Stimulated activated CD8-positive, alpha-beta memory T cell treated with anti-CD3 and anti-CD28 coated beads, Interleukin-7, amount 100 ng/mL, for 24 hours (primary cell): ENCODE results near the gene CWC27.
"Not testable (repeated sequence)": the region's sequence is repeated elsewhere in the genome, so short reads cannot be mapped to it uniquely, and the experiment has no call there.

Experiments used
- DNase-seq: peaks from one replicate; pipeline ENCODE4 v3.0.0-alpha.2; 2020; ENCODE audit warnings: low read depth

Gene CWC27

DNA sequence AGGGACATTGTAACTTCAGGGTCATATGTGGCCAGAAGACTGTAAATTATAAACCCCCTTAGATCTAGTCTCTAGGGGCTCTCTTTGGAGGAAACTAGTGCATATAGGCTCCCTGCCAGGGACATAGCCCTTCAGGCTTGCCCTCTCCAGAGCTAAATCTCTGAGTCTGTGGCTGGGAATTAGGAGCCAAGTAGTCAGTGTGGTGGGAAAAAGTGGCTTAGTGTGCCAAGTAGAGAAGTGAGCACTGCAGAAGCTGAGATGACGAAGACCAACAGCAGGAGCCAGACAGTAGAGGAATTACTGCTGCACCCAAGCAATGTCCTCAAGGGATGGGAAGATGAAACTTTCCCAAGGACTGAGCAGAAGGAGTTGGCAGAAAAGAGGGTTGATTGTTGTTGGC lies 71.2 kb downstream of the CWC27 start:
- no peak for DNase-seq

DNA sequence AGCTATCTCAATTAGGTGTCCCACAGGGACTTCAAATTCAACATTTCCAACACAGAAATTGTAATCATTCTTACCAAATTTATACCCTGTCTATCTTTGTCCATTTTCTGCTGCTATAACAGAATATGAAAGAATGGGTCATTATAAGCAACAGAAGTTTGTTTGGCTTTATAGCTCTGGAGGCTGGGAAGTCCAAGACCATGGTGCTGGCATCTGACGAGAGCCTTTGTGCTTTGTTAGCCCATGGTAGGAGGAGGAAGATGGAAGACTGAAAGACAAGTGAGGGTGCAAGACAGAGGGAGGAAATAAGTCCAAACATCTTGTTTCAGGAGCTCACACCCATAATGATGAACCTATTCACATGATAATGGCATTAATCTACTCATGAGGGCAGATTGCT lies 72.2 kb downstream of the CWC27 start:
- DNase-seq, result no peak

- DNase-seq, result no peak
Observed at GRCh38 chr5:64853777-64854176, 85.0 kb downstream of the CWC27 start.

- DNase-seq, result no peak
Observed at GRCh38 chr5:64854855-64855254, 86.1 kb downstream of the CWC27 start.

DNA sequence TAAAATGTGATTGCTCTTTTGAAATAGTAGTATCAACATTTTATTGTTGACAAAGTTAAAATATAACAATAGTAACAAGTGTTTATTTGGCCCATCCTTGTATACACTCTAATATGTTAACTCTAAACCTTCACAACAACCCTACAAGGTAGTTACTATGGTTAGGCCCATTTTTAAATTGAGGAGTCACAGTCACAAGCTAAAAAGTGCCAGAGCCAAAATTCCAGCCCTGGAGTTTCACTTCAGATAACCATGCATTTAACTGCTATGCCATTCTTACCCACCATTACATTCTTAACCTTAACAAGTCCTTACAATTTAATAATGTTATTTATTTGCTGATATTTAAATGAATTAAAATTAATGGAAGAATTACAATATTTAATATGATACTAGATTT lies 91.2 kb downstream of the CWC27 start:
- DNase-seq, result no peak

GRCh38 chr5:64861281-64861680 lies 92.6 kb downstream of the CWC27 start:
- no peak for DNase-seq

DNA sequence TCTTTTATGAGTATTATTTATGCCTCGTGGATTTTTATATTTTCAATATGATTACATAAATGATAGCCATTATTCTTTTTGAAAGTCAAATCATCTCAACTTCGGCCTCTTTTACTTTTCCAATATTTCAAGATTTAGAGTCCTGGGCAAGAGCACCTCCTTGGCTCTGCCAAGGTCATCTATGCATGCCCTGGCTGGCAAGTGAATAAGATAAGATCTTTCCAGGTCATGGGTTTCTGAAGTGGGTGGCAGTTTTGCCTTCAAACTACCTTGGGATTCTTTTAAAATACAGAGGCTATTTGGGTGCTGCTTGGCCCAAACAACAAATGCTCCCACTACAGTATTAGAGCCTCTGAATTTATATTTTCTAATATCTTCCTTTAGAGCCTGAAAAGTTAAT lies 95.4 kb downstream of the CWC27 start:
- DNase-seq, result no peak

GRCh38 chr5:64865662-64866061 lies 96.9 kb downstream of the CWC27 start:
- DNase-seq, result no peak

GRCh38 chr5:64869419-64869818 lies 100.7 kb downstream of the CWC27 start:
- no peak for DNase-seq

DNA sequence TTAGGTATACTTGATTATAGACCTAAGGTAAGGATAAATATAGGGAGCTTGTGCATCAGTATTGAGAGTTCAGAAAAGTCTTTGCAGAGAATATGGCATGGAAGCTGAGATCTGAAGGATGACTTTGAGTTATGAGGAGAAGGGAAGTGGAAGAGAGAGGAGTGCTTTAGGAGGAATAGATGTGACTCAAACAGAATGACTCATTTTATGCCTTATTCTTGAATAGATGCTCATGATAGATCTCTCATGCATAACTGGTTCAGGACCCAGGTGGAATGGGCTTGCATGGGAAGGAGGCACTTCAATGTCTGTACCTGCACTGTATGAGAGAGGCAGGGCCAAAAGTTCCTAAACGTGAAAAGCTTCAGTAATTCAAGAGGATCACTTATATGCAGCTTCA lies 103.3 kb downstream of the CWC27 start:
- DNase-seq, result no peak

DNA sequence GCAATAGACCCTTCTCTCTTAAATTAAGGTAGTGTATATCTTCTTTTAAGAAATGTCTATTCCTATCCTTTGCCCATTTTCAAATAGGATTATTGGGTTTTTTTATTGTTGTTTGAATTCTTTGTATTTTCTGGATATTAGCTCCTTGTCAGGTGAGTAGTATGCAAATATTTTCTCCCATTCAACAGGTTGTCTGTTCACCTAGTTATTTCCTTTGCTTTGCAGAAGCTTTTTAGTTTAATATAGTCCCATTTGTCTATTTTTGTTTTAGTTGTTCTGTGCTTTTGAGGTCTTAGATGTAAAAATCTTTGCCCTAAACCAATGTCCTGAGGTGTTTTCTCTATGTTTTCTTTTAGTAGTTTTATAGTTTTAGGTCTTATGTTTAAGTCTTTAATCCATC lies 104.7 kb downstream of the CWC27 start:
- no peak for DNase-seq

GRCh38 chr5:64874753-64875152 lies 106.0 kb downstream of the CWC27 start:
- no peak for DNase-seq

DNA sequence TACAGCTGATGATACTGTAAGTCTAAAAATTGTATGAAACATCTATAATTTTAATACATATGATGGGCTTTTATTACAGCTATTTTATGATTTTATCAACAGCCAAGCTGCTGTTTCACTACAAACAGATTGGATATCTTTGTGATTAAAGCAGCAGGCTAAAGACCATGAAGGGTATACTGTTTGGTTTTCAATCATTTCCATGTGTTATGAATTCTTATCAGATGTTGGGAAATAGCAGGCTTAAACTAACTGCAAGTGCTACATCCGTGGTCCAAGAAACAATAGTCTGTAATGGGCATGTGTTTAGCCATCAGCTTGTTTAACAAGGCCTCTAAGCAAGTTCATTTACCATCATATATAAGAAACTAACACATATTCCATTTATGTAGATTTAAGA lies 107.5 kb downstream of the CWC27 start:
- DNase-seq, result no peak

- DNase-seq, result no peak
Observed at GRCh38 chr5:64880821-64881220, 112.1 kb downstream of the CWC27 start.

DNA sequence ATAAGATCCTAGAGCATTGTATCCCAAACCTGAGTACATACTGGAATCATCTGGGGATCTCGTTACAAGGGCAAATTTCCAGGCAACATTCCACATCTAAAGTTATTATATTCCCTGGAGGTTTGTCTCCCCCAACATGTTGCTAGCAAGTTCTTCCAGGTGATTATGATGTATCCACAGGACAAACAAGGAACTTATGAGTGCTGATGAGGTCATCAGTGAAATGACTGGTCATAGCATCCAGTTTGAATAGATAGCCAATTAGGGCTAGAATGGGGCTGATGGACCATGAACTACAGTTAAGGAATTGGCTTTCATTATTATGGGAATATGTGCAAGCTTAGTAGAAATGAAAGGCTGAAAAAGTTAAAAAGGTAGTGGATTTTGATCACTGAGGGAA lies 115.2 kb downstream of the CWC27 start:
- no peak for DNase-seq

GRCh38 chr5:64884541-64884940 lies 115.8 kb downstream of the CWC27 start:
- DNase-seq, result no peak

GRCh38 chr5:64887910-64888309 lies 119.2 kb downstream of the CWC27 start:
- no peak for DNase-seq

DNA sequence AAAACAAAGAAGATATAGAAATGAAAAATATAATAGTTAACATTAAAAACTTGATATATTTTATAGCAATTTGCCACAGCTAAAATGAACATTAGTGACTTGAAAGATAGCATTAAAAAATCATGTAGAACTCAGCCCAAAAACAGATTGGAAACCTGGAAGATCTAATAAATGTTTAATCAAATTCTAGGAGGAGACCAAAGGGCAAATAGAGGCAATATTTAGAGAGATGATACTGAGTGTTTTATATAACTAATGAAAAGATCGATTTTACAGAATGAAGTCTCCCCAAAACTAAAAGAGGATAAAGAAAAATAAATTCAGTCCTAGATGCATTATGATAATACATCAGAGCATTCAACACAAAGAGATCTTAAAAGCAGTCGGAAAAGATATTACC lies 127.0 kb downstream of the CWC27 start:
- DNase-seq, result no peak

DNA sequence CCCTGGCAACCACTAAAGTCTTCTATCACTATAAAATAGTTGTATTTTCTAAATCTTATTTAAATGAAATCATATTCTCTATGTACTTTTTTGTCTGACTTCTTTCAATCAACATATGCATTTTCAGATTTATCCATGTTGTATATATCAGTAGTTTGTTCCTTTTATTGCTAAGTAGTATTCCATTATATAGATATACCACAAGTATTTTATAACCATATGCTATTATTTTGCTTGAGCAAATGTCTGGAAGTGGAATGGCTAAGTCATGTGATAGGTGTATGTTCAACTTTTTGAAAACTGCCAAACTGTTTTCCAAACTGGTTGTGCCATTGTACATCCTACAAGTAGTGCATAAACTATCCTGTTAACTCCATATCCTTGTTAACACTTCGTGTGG lies 131.1 kb downstream of the CWC27 start:
- DNase-seq, result no peak

GRCh38 chr5:64900618-64901017 lies 131.9 kb downstream of the CWC27 start:
- DNase-seq, result no peak

- DNase-seq, result not testable (repeated sequence)
Observed at GRCh38 chr5:64907399-64907798, 138.7 kb downstream of the CWC27 start.

DNA sequence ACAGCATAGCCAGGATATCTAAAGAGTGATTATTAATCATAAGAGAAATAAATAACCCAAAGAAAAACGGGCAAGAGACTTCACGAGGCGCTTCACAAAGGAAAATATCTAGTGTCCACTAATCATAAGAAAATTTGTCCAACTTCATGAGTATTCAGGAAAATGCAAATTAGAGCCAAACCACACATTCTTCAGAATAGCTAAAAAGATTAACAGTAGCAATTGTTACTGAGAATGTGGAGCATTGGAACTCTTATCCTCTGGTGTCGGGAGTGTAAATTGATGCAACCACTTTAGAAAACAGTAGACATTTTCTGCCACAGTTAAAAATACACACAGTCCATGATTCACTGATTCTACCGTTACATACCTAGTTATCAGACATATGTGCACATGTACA lies 145.7 kb downstream of the CWC27 start:
- DNase-seq, result no peak

DNA sequence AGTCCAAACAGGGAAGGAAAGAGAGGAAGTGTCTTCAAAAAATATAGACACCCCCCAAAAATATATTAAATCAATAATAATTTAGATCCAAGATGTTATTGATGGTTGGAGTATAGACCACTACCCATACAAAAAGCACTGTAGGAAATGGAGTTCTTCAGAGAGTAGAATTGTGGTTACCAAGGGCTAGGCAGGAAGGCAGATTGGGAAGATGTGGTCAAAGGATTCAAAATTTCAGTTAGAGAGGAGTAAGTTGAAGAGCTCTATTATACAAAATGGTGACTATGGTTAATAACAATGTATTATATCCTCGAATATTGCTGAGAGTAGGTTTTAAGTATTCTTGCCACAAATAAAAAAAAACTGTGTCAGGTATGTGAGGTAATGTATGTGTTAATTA lies 149.4 kb downstream of the CWC27 start:
- DNase-seq, result no peak

- no peak for DNase-seq
Observed at GRCh38 chr5:64921386-64921785, 152.7 kb downstream of the CWC27 start.

- DNase-seq, result no peak
Observed at GRCh38 chr5:64923151-64923685, 154.5 kb downstream of the CWC27 start.
